GM18526 (cell line): ENCODE results near the gene P4HB.
A peak's percentile ranks its signal among the peaks of the same experiment; 100 is the strongest.

Experiments
- POLR2A ChIP-seq: IDR thresholded peaks from 3 replicates; pipeline ENCODE4 v1.6.1; 2011; ENCODE audit not compliant: insufficient read length; ENCODE audit errors: extremely low read depth

P4HB gene

GRCh38 chr17:81833921-81834830, 26.2 kb downstream of the P4HB start:
- no peak for TF ChIP-seq POLR2A

DNA sequence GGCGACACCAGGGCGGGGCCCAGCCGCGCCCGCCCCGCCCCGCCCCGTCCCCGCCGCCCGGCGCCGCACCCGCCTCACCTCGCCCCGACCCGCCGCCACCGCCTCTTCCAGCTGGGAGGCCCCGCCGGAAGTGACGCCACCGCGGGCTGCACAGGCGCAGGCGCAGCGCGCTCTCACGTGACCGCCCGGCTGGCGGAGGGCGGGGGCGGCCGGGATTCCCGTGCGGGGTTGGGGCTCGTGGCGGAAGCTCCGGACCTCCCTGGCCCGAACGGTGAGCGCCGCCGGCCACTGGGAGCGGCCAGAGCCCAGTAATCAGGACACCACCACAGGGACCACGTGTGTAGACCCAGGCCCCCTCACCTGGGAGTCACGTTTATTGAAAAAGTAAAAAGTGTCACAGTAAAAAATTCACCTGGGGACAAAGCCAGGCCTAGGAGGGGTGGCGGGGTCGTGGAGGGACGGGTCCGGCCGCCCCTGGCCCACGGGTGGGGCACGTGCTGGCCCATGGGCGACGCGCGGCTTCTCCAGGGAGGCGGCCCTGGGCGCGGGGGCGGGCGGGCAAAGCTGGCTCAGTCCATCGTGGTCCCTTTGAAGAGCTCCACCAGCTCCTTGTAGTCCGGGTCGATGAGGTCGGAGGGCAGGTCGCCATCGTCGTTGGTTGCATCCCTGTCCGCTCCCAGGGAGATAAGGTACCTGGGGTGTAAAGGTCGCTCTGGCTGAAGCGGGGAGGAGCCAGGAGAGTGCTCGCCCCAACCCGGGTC, 27.0 kb downstream of the P4HB start, which contains the start of gene MCRIP1:
Gene MCRIP1, minus strand, starts transcription at position 132 of the 761 bp plus-strand sequence. CDS start 8,785 bp downstream, outside the sequence.
- peak; percentile 86 for TF ChIP-seq POLR2A

DNA sequence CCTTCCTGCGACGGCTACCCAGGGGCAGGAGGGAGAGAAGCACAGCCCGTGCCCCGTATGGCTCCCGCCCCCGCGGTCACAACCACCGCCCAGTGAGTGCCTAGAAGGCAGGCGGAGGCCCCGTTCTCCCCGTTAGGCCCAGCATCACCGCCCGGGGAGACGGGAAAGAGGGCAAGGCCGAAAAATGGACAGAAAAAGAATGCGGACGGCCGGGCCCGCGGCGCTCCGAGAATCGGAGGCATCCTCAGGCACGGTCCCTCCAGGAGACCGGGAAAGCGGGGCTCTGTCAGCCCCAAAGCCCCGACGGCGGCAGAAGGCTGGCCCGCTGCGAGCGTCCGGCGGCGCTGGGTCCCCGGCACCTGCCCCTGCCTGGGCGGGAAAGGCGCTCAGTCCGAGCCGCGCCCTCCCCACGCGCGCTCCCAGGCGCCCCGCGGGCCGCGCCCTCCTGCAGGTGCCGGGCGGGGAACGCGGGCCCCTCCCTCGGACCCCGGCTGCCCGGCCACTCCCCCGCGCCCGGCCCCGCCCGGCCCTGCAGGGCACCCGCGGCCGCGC, 27.7 kb downstream of the P4HB start:
- no peak for TF ChIP-seq POLR2A

- no peak for TF ChIP-seq POLR2A
Observed at GRCh38 chr17:81831957-81832607, 28.3 kb downstream of the P4HB start.

DNA sequence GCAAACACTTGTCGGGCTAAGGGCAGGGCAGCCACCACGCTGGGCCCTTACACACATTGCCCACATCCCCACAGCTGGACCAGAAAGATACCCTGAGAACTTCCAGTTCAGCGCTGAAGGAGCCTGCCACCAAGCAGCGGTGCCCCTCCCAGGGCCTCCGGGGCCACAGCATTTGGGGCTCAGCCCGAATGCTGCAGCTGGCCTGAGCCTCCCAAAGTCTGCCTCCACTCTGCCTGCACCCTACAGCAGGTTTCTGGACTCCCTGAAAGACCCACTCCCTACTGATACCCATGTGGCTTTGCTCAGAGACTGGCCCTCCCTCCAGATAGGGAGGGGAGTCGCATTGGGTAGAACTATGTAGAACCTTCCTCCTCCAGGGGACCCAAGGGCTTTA, 28.8 kb downstream of the P4HB start:
- no peak for TF ChIP-seq POLR2A

GRCh38 chr17:81829858-81830257, 30.5 kb downstream of the P4HB start:
- no peak for TF ChIP-seq POLR2A

GRCh38 chr17:81828656-81829055, 31.7 kb downstream of the P4HB start:
- no peak for TF ChIP-seq POLR2A

- no peak for TF ChIP-seq POLR2A
Observed at GRCh38 chr17:81825841-81826466, 34.4 kb downstream of the P4HB start.

DNA sequence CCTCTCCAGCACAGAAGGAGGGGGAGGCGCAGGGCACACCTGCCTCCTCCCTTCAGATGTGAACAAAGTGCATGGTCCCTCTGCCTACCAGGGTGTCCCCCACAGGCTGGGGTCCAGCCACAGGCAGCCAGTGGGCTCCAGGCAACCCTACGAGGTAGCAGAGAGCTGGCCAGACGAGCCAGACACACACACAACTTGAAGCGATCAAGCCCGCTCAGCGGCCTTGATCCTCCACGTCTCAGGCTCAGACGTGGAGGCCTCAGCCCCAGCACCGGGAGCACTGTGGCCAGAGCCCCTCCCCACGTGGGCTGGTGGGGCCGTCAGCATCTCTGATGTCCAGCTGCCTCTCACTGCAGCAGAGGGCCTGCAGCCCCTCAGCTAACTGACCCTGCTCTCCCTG, 35.7 kb downstream of the P4HB start:
- no peak for TF ChIP-seq POLR2A

DNA sequence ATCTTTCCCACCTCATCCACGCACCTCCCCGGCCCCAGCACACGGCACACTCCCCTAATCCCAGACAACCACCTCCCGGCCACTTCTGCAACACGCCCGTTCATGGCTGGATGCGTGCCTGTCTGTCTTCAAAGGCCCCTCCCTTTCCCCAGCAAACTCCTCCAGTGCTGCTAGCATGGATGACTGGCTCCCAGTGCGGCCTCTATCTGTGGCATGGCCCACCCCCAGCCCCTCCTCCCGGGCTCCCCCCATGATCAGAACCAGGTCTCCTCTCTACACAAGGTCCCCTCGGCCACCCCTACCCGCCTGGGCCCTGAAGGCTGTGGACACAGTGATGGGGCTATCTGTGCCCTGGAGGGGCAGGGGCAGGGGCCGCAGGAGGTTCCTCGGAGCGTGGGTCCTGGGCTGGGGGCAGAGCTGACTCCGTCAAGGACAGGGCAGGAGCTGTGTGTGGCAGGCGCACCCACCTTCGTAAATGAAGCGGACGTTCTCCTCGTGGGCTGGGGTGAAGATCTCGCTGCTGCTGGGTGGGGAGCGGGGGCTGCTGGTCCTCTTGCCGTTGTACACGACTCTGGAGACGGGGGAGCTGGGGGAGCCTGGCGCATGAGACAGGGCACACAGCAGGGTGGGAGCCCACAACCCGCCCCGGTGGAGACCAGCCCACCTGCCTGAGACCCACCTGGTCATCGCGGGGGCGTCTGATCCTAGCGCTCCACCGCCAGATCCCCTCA, 36.4 kb downstream of the P4HB start:
- no peak for TF ChIP-seq POLR2A

DNA sequence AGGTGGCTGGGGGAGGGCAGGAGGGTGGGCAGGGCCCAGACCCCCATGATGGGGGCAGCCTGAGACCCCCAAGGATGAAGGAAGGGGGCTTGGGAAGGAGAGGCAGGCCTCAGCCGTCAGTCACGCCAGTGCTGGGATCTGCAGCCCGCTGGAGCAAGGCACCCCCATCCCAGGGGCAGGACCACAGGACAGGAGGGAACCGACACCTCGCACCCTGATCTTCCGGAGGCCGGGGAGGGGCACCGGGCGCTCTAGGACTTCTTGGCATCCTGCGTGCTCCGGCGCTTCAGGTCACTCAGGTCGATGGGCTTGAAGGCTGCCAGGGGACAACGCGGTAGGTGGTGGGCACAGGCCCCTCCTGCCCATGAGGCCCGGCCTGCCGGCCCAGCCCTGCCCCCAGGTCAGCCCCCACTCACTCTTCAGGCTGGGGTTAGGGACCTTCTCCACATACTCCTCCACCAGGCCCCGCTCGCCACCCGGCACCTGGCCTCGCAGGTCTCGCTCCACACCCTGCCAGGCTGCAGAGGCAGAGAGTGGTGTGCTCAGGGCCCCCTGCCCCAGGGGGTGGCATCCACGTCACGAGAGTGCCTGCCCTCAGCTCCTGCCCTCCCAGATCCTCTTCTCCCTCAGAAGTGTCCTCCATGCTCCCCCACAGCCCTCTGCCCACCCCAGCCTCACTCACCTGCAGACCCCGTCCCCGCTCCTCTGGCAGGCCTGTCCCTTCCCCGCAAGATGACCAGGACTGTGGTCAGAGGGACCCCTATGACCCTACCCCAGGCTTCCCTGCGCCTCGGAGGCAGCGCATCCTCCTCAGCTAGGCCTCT, 37.1 kb downstream of the P4HB start:
- no peak for TF ChIP-seq POLR2A

GRCh38 chr17:81822312-81822637, 38.1 kb downstream of the P4HB start:
- no peak for TF ChIP-seq POLR2A

DNA sequence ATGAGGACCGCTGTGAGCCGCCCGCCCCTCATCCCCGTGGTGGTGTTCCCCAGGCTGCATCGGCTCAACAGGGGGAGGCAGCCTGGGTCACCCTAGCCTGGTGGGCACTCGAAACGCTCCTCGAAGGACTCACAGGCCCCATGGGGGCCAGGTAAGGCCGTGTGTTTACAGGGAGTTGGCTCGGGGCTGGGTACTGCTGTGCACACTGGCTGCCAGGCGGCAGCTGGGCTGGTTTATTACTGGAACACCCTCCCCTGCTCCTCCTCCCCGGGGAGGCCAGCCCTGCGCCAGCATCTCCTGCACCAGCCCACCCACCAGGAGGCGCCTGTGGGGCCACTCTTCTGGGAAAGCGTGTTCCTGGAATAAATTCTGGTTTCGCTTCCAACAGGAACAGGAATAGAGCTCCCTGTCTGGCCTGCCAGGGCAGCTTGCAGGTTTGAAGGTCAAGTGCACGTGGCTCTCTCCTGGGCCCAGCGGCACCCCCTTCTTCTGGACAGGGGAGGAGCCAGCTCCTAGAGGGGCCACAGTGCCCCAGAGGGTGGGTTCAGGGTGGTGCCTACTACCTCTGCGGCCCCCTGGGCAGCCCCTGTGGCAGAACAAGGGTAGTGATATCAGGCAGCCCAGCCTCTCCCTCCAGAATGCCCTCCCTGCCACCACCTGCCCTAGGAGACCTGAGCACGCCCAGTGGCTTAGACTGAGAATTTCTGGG, 38.6 kb downstream of the P4HB start:
- no peak for TF ChIP-seq POLR2A
